HL-60 (cell line): ENCODE measurements around the gene SRSF8.

Source experiments
- CTCF ChIP-seq: IDR thresholded peaks from one replicate; pipeline ENCODE4 v1.5.1; 2011; ENCODE audit warnings: low read length, control low read depth, inconsistent platforms; ENCODE audit not compliant: insufficient read depth
- POLR2AphosphoS5 ChIP-seq: IDR thresholded peaks from 2 replicates; pipeline ENCODE4 v1.6.1; 2012; ENCODE audit warnings: low read depth

- TF ChIP-seq POLR2AphosphoS5 (no peak), CTCF (no peak)
Measured at GRCh38 chr11:95070471-95070870, 3.8 kb downstream of the SRSF8 start.
